GM10266 (cell line): Measurements from ENCODE around the gene GSG1L.

Experiments
- DNase-seq: peaks from one replicate; pipeline ENCODE4 v3.0.0; 2012; ENCODE audit errors: extremely low spot score
- CTCF ChIP-seq: IDR thresholded peaks from 2 replicates; pipeline ENCODE4 v1.5.1; 2012; ENCODE audit warnings: mild to moderate bottlenecking, low read depth; ENCODE audit not compliant: control insufficient read depth, insufficient read depth; ENCODE audit errors: missing control alignments

GSG1L gene

GRCh38 chr16:28085389-28086171 is 22.1 kb upstream of the GSG1L start:
- DNase-seq = no peak
- no peak for TF ChIP-seq CTCF

GRCh38 chr16:28084209-28084608 is 20.7 kb upstream of the GSG1L start:
- no peak for DNase-seq
- TF ChIP-seq CTCF = no peak

- TF ChIP-seq CTCF = no peak
- no peak for DNase-seq
Measured at GRCh38 chr16:28082624-28083023, 19.1 kb upstream of the GSG1L start.

GRCh38 chr16:28081391-28081968 is 18.0 kb upstream of the GSG1L start:
- no peak for TF ChIP-seq CTCF
- DNase-seq = no peak

GRCh38 chr16:28078261-28078660 is 14.7 kb upstream of the GSG1L start:
- no peak for TF ChIP-seq CTCF
- DNase-seq = no peak

- no peak for DNase-seq
Measured at GRCh38 chr16:28073836-28074235, 10.3 kb upstream of the GSG1L start.

More at GRCh38 chr16:28073836-28074235, 10.3 kb upstream of the GSG1L start:
- no peak for TF ChIP-seq CTCF
